Measurements from ENCODE around the gene OBSCN.

Gene OBSCN

GRCh38 chr1:228338521-228339051 lies 130.7 kb downstream of the OBSCN start:
- Histone ChIP-seq H3K36me3 (ENCODE audit: insufficient read depth, low read length) (peaks cover 3% of the 10 kb centered on the region; the same call in 1 of the 2 replicates), H3K9me3 (ENCODE audit: control insufficient read depth, insufficient read depth, low read length) (no peaks in the 10 kb centered on the region), H3K9ac (ENCODE audit: low read depth, low read length) (no peak overlapping the region), H3K4me1 (ENCODE audit: insufficient read depth, low read length) (no peaks in the 10 kb centered on the region)

- Histone ChIP-seq H3K36me3 (ENCODE audit: insufficient read depth, low read length) (peaks cover 3% of the 10 kb centered on the region; the same call in 1 of the 2 replicates), H3K9ac (ENCODE audit: low read depth, low read length) (no peak overlapping the region), H3K9me3 (ENCODE audit: control insufficient read depth, insufficient read depth, low read length) (no peaks in the 10 kb centered on the region), H3K4me1 (ENCODE audit: insufficient read depth, low read length) (no peaks in the 10 kb centered on the region)
These were observed 131.3 kb downstream of the OBSCN start for GRCh38 chr1:228339059-228339704.

- Histone ChIP-seq H3K9ac (ENCODE audit: low read depth, low read length) (no peak overlapping the region), H3K4me1 (ENCODE audit: insufficient read depth, low read length) (no peaks in the 10 kb centered on the region)
These were observed 132.2 kb downstream of the OBSCN start for GRCh38 chr1:228339766-228340685.

GRCh38 chr1:228340686-228341449 lies 133.0 kb downstream of the OBSCN start:
- no peak overlapping the region for H3K9ac ChIP-seq (ENCODE audit: low read depth, low read length)
- peaks cover 3% of the 10 kb centered on the region; the same call in 1 of the 2 replicates for H3K36me3 ChIP-seq (ENCODE audit: insufficient read depth, low read length)
- no peaks in the 10 kb centered on the region for H3K9me3 ChIP-seq (ENCODE audit: control insufficient read depth, insufficient read depth, low read length)
- H3K4me1 ChIP-seq (ENCODE audit: insufficient read depth, low read length), result no peaks in the 10 kb centered on the region

More at GRCh38 chr1:228339766-228340685, 132.2 kb downstream of the OBSCN start:
- Histone ChIP-seq H3K9me3 (ENCODE audit: control insufficient read depth, insufficient read depth, low read length) (no peaks in the 10 kb centered on the region), H3K36me3 (ENCODE audit: insufficient read depth, low read length) (peaks cover 3% of the 10 kb centered on the region; the same call in 1 of the 2 replicates)

GRCh38 chr1:228341450-228341813 lies 133.6 kb downstream of the OBSCN start:
- Histone ChIP-seq H3K9me3 (ENCODE audit: control insufficient read depth, insufficient read depth, low read length) (no peaks in the 10 kb centered on the region), H3K9ac (ENCODE audit: low read depth, low read length) (no peak overlapping the region), H3K36me3 (ENCODE audit: insufficient read depth, low read length) (peaks cover 3% of the 10 kb centered on the region; the same call in 1 of the 2 replicates)

GRCh38 chr1:228341814-228342626 lies 134.2 kb downstream of the OBSCN start:
- Histone ChIP-seq H3K9me3 (ENCODE audit: control insufficient read depth, insufficient read depth, low read length) (no peaks in the 10 kb centered on the region), H3K9ac (ENCODE audit: low read depth, low read length) (no peak overlapping the region), H3K36me3 (ENCODE audit: insufficient read depth, low read length) (peaks cover 3% of the 10 kb centered on the region; the same call in 1 of the 2 replicates), H3K4me1 (ENCODE audit: insufficient read depth, low read length) (no peaks in the 10 kb centered on the region)

More at GRCh38 chr1:228341450-228341813, 133.6 kb downstream of the OBSCN start:
- no peaks in the 10 kb centered on the region for H3K4me1 ChIP-seq (ENCODE audit: insufficient read depth, low read length)

GRCh38 chr1:228342627-228343190 lies 134.9 kb downstream of the OBSCN start:
- H3K9ac ChIP-seq (ENCODE audit: low read depth, low read length), result no peak overlapping the region
- H3K9me3 ChIP-seq (ENCODE audit: control insufficient read depth, insufficient read depth, low read length), result no peaks in the 10 kb centered on the region
- no peaks in the 10 kb centered on the region for H3K4me1 ChIP-seq (ENCODE audit: insufficient read depth, low read length)
- peaks cover 3% of the 10 kb centered on the region; the same call in 1 of the 2 replicates for H3K36me3 ChIP-seq (ENCODE audit: insufficient read depth, low read length)

GRCh38 chr1:228343191-228343661 lies 135.4 kb downstream of the OBSCN start:
- H3K9me3 ChIP-seq (ENCODE audit: control insufficient read depth, insufficient read depth, low read length), result no peaks in the 10 kb centered on the region
- H3K9ac ChIP-seq (ENCODE audit: low read depth, low read length), result no peak overlapping the region
- peaks cover 3% of the 10 kb centered on the region; the same call in 1 of the 2 replicates for H3K36me3 ChIP-seq (ENCODE audit: insufficient read depth, low read length)
- H3K4me1 ChIP-seq (ENCODE audit: insufficient read depth, low read length), result no peaks in the 10 kb centered on the region

- H3K9me3 ChIP-seq (ENCODE audit: control insufficient read depth, insufficient read depth, low read length), result no peaks in the 10 kb centered on the region
- H3K9ac ChIP-seq (ENCODE audit: low read depth, low read length), result no peak overlapping the region
- H3K36me3 ChIP-seq (ENCODE audit: insufficient read depth, low read length), result no peaks in the 10 kb centered on the region
- no peaks in the 10 kb centered on the region for H3K4me1 ChIP-seq (ENCODE audit: insufficient read depth, low read length)
These were observed 136.8 kb downstream of the OBSCN start for GRCh38 chr1:228344631-228345072.

GRCh38 chr1:228345201-228345930 lies 137.5 kb downstream of the OBSCN start:
- H3K9me3 ChIP-seq (ENCODE audit: control insufficient read depth, insufficient read depth, low read length), result no peaks in the 10 kb centered on the region
- no peak overlapping the region for H3K9ac ChIP-seq (ENCODE audit: low read depth, low read length)
- H3K4me1 ChIP-seq (ENCODE audit: insufficient read depth, low read length), result no peaks in the 10 kb centered on the region
- no peaks in the 10 kb centered on the region for H3K36me3 ChIP-seq (ENCODE audit: insufficient read depth, low read length)

- H3K36me3 ChIP-seq (ENCODE audit: insufficient read depth, low read length), result no peaks in the 10 kb centered on the region
- H3K9me3 ChIP-seq (ENCODE audit: control insufficient read depth, insufficient read depth, low read length), result no peaks in the 10 kb centered on the region
- no peak overlapping the region for H3K9ac ChIP-seq (ENCODE audit: low read depth, low read length)
- no peaks in the 10 kb centered on the region for H3K4me1 ChIP-seq (ENCODE audit: insufficient read depth, low read length)
These were observed 138.9 kb downstream of the OBSCN start for GRCh38 chr1:228346731-228347130.

GRCh38 chr1:228347181-228347580 lies 139.3 kb downstream of the OBSCN start:
- no peaks in the 10 kb centered on the region for H3K4me1 ChIP-seq (ENCODE audit: insufficient read depth, low read length)
- no peaks in the 10 kb centered on the region for H3K36me3 ChIP-seq (ENCODE audit: insufficient read depth, low read length)
- no peaks in the 10 kb centered on the region for H3K9me3 ChIP-seq (ENCODE audit: control insufficient read depth, insufficient read depth, low read length)
- H3K9ac ChIP-seq (ENCODE audit: low read depth, low read length), result no peak overlapping the region
